HG03378 (cell line): ENCODE measurements around the gene TXNDC9.
"Not testable (repeated sequence)": the region's sequence is repeated elsewhere in the genome, so short reads cannot be mapped to it uniquely, and the experiment has no call there.

Experiments
- ATAC-seq: cut with Tn5 transposase; IDR thresholded peaks from one replicate; pipeline ENCODE4 v1.9.1; 2021; ENCODE audit warnings: mild to moderate bottlenecking, moderate library complexity; ENCODE audit not compliant: unreplicated experiment

Gene TXNDC9

GRCh38 chr2:99335911-99336803 is at the start of gene TXNDC9:
TXNDC9 (minus strand) TSS chr2:99336333; CDS start chr2:99333210, 3,123 bp downstream.
- peak; percentile 74 for ATAC-seq

- ATAC-seq: no peak
Measured at GRCh38 chr2:99382143-99382542, 46.0 kb upstream of the TXNDC9 start.

- ATAC-seq: no peak
Measured at GRCh38 chr2:99380376-99381010, 44.4 kb upstream of the TXNDC9 start.

GRCh38 chr2:99377879-99378278 is 41.7 kb upstream of the TXNDC9 start:
- no peak for ATAC-seq

GRCh38 chr2:99376254-99376864 is 40.2 kb upstream of the TXNDC9 start:
- no peak for ATAC-seq

GRCh38 chr2:99374747-99375146 is 38.6 kb upstream of the TXNDC9 start:
- no peak for ATAC-seq

GRCh38 chr2:99373144-99373543 is 37.0 kb upstream of the TXNDC9 start:
- no peak for ATAC-seq

GRCh38 chr2:99368854-99369253 is 32.7 kb upstream of the TXNDC9 start:
- not testable (repeated sequence) for ATAC-seq

GRCh38 chr2:99365661-99366060 is 29.5 kb upstream of the TXNDC9 start:
- ATAC-seq: no peak

- peak; percentile 49 for ATAC-seq
Measured at GRCh38 chr2:99356853-99357252, 20.7 kb upstream of the TXNDC9 start.

GRCh38 chr2:99354825-99355224 is 18.7 kb upstream of the TXNDC9 start:
- ATAC-seq: not testable (repeated sequence)

- ATAC-seq: no peak
Measured at GRCh38 chr2:99354070-99354469, 17.9 kb upstream of the TXNDC9 start.

GRCh38 chr2:99350194-99350593 is 14.1 kb upstream of the TXNDC9 start:
- no peak for ATAC-seq

- no peak for ATAC-seq
Measured at GRCh38 chr2:99348173-99348572, 12.0 kb upstream of the TXNDC9 start.

GRCh38 chr2:99346218-99346617 is 10.1 kb upstream of the TXNDC9 start:
- ATAC-seq: no peak

GRCh38 chr2:99345446-99345845 is 9.3 kb upstream of the TXNDC9 start:
- ATAC-seq: not testable (repeated sequence)

GRCh38 chr2:99342536-99342935 is 6.4 kb upstream of the TXNDC9 start:
- ATAC-seq: no peak

GRCh38 chr2:99340669-99341236 is 4.6 kb upstream of the TXNDC9 start:
- no peak for ATAC-seq

- ATAC-seq: no peak
Measured at GRCh38 chr2:99338029-99338585, 2.0 kb upstream of the TXNDC9 start.

GRCh38 chr2:99337113-99338028 is 1.2 kb upstream of the TXNDC9 start, which contains the start of gene EIF5B:
EIF5B (plus strand) TSS chr2:99337389; CDS start chr2:99337555, 166 bp downstream.
- peak; percentile 47 for ATAC-seq
